GM23338 (cell line): ENCODE results near the gene NDUFA13. TPM values are rescaled to one million over a fixed set of nuclear protein-coding genes. Genes with fewer than 3 reads are reported as not detected.

Source experiments
- ATAC-seq: fragments of 200-7000 bp; cut with Tn5 transposase; 3 replicates; pipeline ENCODE4 v1.9.1; 2020
- DNase-seq: peaks from one replicate; pipeline ENCODE4 v3.0.0-alpha.2; 2015; ENCODE audit warnings: low spot score
- H2AFZ ChIP-seq: fragments of 200-600 bp; sonication (generic); 2 replicates; pipeline ENCODE4 v1.8.0; 2016; ENCODE audit warnings: antibody characterized with exemption, mild to moderate bottlenecking, moderate library complexity
- H3F3A ChIP-seq: fragments of 200-600 bp; sonication (generic); replicated peaks from 2 replicates; pipeline ENCODE4 v1.8.0; 2017; ENCODE audit warnings: antibody characterized with exemption, mixed run types, low read depth
- H3K27ac ChIP-seq: fragments of 200-600 bp; sonication (generic); 2 replicates; pipeline ENCODE4 v1.6.1; 2016; ENCODE audit warnings: low read depth
- H3K27me3 ChIP-seq: fragments of 200-600 bp; sonication (generic); 2 replicates; pipeline ENCODE4 v1.8.0; 2016; ENCODE audit warnings: mild to moderate bottlenecking, mixed run types, moderate library complexity; ENCODE audit not compliant: insufficient read depth
- H3K36me3 ChIP-seq: fragments of 200-600 bp; sonication (generic); 2 replicates; pipeline ENCODE4 v1.8.0; 2016; ENCODE audit warnings: mild to moderate bottlenecking; ENCODE audit not compliant: insufficient read depth
- H3K4me1 ChIP-seq: fragments of 200-600 bp; sonication (generic); 2 replicates; pipeline ENCODE4 v1.8.0; 2016; ENCODE audit warnings: mild to moderate bottlenecking, moderate library complexity; ENCODE audit not compliant: insufficient read depth
- H3K4me2 ChIP-seq: fragments of 200-600 bp; sonication (generic); 2 replicates; pipeline ENCODE4 v1.7.1; 2017; ENCODE audit warnings: mixed run types
- H3K4me3 ChIP-seq: fragments of 200-600 bp; sonication (generic); 2 replicates; pipeline ENCODE4 v1.6.1; 2016; ENCODE audit warnings: mixed run types
- H3K79me2 ChIP-seq: fragments of 200-600 bp; sonication (generic); replicated peaks from 2 replicates; pipeline ENCODE4 v1.8.0; 2017; ENCODE audit warnings: mild to moderate bottlenecking; ENCODE audit not compliant: insufficient read depth
- H3K9me2 ChIP-seq: fragments of 200-600 bp; sonication (generic); 2 replicates; pipeline ENCODE4 v1.8.0; 2017; ENCODE audit not compliant: insufficient read depth
- H4K20me1 ChIP-seq: fragments of 200-600 bp; sonication (generic); replicated peaks from 2 replicates; pipeline ENCODE4 v1.8.0; 2017; ENCODE audit warnings: mild to moderate bottlenecking; ENCODE audit not compliant: insufficient read depth
- H3K27ac Mint-ChIP-seq: 2 replicates; pipeline ENCODE4 v1.8.0; 2020; ENCODE audit warnings: inconsistent platforms, mild to moderate bottlenecking, moderate library complexity, mixed read lengths
- H3K27me3 Mint-ChIP-seq: 3 replicates; pipeline ENCODE4 v1.8.0; 2022; ENCODE audit warnings: low read depth, mild to moderate bottlenecking, moderate library complexity, mixed read lengths, inconsistent platforms; ENCODE audit not compliant: insufficient read depth, poor library complexity
- H3K36me3 Mint-ChIP-seq: 3 replicates; pipeline ENCODE4 v1.8.0; 2021; ENCODE audit warnings: low read depth, mild to moderate bottlenecking, inconsistent platforms, moderate library complexity, mixed read lengths
- H3K4me1 Mint-ChIP-seq: 3 replicates; pipeline ENCODE4 v1.8.0; 2020; ENCODE audit warnings: mild to moderate bottlenecking, inconsistent platforms, mixed read lengths
- H3K4me3 Mint-ChIP-seq: 3 replicates; pipeline ENCODE4 v1.8.0; 2021; ENCODE audit warnings: moderate library complexity, mild to moderate bottlenecking, inconsistent platforms, mixed read lengths
- H3K9me3 Mint-ChIP-seq: 3 replicates; pipeline ENCODE4 v1.8.0; 2020; ENCODE audit warnings: moderate library complexity, mild to moderate bottlenecking, inconsistent platforms, mixed read lengths
- CREB1 ChIP-seq: fragments of 250-450 bp; sonication (Bioruptor Pico); IDR thresholded peaks from 2 replicates; pipeline ENCODE4 v1.5.0; 2020; ENCODE audit warnings: low read depth, mild to moderate bottlenecking, moderate library complexity
- EZH2 ChIP-seq: fragments of 200-600 bp; sonication (generic); IDR thresholded peaks from one replicate; pipeline ENCODE4 v1.8.0; 2017; ENCODE audit warnings: antibody characterized with exemption, mild to moderate bottlenecking, low read depth; ENCODE audit not compliant: unreplicated experiment
- EZH2phosphoT487 ChIP-seq: fragments of 200-600 bp; sonication (generic); IDR thresholded peaks from one replicate; pipeline ENCODE4 v1.8.1; 2018; ENCODE audit warnings: antibody characterized with exemption; ENCODE audit not compliant: unreplicated experiment
- JUNB ChIP-seq: IDR thresholded peaks from one replicate; pipeline ENCODE4 v1.6.1; 2016; ENCODE audit warnings: antibody characterized with exemption; ENCODE audit not compliant: unreplicated experiment
- NANOG ChIP-seq: IDR thresholded peaks from 2 replicates; pipeline ENCODE4 v1.6.1; 2016; ENCODE audit warnings: antibody characterized with exemption, borderline replicate concordance
- STAT1 ChIP-seq: IDR thresholded peaks from one replicate; pipeline ENCODE4 v1.6.1; 2016; ENCODE audit warnings: antibody characterized with exemption; ENCODE audit not compliant: unreplicated experiment
- ZNF114 ChIP-seq: fragments of 250-450 bp; sonication (Bioruptor Pico); IDR thresholded peaks from 2 replicates; pipeline ENCODE4 v1.5.0; 2020; ENCODE audit warnings: mild to moderate bottlenecking, moderate library complexity
- ZNF331 ChIP-seq: fragments of 250-450 bp; sonication (Bioruptor Pico); IDR thresholded peaks from 2 replicates; pipeline ENCODE4 v1.5.0; 2020; ENCODE audit warnings: low read depth, mild to moderate bottlenecking, moderate library complexity
- polyA plus RNA-seq: library from polyadenylated mRNA; unstranded; fragments of >200 nt; fragmentation: Nextera tagmentation; extraction: Ambion mirVana; gene quantifications from 2 replicates; pipeline ENCODE4 v1.2.1, GENCODE V29; 2016
- total RNA-seq: library from RNA; depleted of rRNA; stranded (reverse); fragments of >200 nt; shearing (Covaris generic); gene quantifications from 2 replicates; pipeline ENCODE4 v1.2.3, GENCODE V29; 2014
- TF ChIP-seq, protein P1 (sequence below), 2 experiments: fragments of 200-600 bp in 1 of 2; sonication (generic) in 1 of 2; conservative IDR thresholded peaks; 2 replicates each; pipeline versions ENCODE4 v1.5.1 to v1.6.1; 2016 to 2017; ENCODE audit warnings: antibody characterized with exemption in 2 of 2, low read depth in 2 of 2, mild to moderate bottlenecking in 2 of 2, moderate library complexity in 1 of 2
- TF ChIP-seq, protein P2 (sequence below): fragments of 250-450 bp; sonication (Bioruptor Pico); IDR thresholded peaks from 2 replicates; pipeline ENCODE4 v1.5.0; 2020; ENCODE audit warnings: mild to moderate bottlenecking, moderate library complexity
- TF ChIP-seq, protein P3 (sequence below): IDR thresholded peaks from 2 replicates; pipeline ENCODE4 v1.6.1; 2016; ENCODE audit warnings: antibody characterized with exemption

NDUFA13 gene
- total and polyA plus RNA-seq, 2 experiments from 2014 or later, result 143 to 598 TPM

DNA sequence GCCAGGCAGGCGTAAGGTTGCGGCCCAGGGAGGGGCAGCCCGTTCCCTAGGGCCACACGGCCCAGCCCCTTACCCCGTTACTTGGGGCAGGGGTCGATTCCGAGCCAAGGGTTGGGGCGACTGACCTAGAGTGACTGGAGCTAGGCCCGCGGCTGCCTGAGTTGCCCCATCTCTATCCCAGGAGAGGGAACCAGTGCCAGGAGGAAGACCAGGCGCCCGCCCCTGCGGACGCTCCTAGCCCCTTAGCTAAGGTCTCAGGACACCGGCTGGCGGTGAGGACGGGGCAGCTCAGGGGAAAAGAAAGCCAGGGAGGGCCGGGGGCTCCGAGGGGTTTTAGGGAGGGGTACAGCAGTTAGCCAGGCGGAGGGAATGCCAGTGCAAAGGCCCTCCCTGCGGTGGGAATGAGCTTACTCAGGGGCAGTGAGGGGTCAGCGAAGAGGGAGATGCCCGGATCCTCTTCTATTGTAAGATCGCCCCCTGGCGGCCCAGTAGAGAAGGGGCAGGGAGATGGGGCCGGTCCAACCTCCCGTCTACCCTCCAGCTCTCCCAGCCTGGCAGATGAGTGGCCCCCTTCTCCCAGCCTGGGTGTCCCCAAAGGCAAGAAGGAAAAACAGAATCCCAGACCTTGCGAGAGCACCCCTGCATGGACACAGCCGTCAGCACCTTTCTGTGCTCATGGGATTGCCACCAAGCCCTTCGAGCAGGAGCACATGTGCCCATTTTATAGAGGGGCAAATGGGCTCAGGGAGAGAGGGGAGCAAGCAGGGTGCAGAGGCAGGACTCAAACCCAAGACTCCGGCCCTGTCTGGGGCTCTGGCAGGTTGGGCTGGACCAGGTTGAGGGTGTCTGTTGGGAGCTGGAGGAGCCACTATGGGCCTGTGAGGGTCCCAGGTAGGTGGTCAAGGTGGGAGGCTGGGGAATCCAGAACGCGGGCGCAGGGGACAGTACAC is 38.3 kb downstream of the NDUFA13 start (continued):
- TF ChIP-seq, protein P1, sequence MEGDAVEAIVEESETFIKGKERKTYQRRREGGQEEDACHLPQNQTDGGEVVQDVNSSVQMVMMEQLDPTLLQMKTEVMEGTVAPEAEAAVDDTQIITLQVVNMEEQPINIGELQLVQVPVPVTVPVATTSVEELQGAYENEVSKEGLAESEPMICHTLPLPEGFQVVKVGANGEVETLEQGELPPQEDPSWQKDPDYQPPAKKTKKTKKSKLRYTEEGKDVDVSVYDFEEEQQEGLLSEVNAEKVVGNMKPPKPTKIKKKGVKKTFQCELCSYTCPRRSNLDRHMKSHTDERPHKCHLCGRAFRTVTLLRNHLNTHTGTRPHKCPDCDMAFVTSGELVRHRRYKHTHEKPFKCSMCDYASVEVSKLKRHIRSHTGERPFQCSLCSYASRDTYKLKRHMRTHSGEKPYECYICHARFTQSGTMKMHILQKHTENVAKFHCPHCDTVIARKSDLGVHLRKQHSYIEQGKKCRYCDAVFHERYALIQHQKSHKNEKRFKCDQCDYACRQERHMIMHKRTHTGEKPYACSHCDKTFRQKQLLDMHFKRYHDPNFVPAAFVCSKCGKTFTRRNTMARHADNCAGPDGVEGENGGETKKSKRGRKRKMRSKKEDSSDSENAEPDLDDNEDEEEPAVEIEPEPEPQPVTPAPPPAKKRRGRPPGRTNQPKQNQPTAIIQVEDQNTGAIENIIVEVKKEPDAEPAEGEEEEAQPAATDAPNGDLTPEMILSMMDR (conservative IDR thresholded peaks at IDR 0.05; ENCODE audit: low read depth in 2 of 2), result peak; percentile 71 to 85

DNA sequence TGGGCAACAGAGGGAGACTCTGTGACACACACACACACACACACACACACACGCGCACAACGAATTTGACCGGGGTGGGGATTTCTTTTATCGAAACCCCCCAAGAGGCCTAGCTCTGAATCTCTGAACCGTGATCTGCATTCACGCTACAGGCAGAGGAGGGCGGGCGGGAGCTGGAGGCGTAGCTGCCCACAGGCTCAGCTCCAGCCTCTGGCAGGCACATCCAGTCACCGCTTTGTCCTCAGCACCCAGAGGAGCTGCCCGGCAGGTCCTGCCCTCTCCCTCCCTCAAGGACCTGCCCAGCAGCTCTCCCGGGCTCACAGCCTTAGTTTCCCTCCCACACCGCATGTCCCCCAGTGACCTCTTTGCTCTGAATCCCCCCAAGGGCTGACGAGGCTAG is 42.0 kb downstream of the NDUFA13 start:
- Histone ChIP-seq H3K4me2 (no peak overlapping the region), H3K4me1 (peaks cover 10% of the 10 kb centered on the region; the same call in 1 of the 2 replicates), H3F3A (0 out of 2 replicates have a peak, but pooled peaks cover 8% of the 10 kb centered on the region), H3K79me2 (no peaks in the 10 kb centered on the region), H4K20me1 (no peaks in the 10 kb centered on the region), H3K27me3 (no peaks in the 10 kb centered on the region), H3K9me2 (no peaks in the 10 kb centered on the region), H2AFZ (no peak overlapping the region), H3K4me3 (no peak overlapping the region), H3K27ac (no peak overlapping the region), H3K36me3 (no peaks in the 10 kb centered on the region)
- H3K27me3 Mint-ChIP-seq, result peaks cover 4% of the 10 kb centered on the region
- no peaks in the 10 kb centered on the region; the same call in 2 of the 3 replicates for H3K9me3 Mint-ChIP-seq
- no peaks in the 10 kb centered on the region for H3K36me3 Mint-ChIP-seq
- TF ChIP-seq JUNB (no peak), EZH2phosphoT487 (no peak), ZNF114 (CRISPR knock-in tag) (no peak), STAT1 (no peak), NANOG (no peak), EZH2 (no peak), ZNF331 (CRISPR knock-in tag) (no peak), CREB1 (no peak)
- TF ChIP-seq, protein P1 (conservative IDR thresholded peaks at IDR 0.05; ENCODE audit: low read depth in 2 of 2), result no peak
- TF ChIP-seq, protein P2, sequence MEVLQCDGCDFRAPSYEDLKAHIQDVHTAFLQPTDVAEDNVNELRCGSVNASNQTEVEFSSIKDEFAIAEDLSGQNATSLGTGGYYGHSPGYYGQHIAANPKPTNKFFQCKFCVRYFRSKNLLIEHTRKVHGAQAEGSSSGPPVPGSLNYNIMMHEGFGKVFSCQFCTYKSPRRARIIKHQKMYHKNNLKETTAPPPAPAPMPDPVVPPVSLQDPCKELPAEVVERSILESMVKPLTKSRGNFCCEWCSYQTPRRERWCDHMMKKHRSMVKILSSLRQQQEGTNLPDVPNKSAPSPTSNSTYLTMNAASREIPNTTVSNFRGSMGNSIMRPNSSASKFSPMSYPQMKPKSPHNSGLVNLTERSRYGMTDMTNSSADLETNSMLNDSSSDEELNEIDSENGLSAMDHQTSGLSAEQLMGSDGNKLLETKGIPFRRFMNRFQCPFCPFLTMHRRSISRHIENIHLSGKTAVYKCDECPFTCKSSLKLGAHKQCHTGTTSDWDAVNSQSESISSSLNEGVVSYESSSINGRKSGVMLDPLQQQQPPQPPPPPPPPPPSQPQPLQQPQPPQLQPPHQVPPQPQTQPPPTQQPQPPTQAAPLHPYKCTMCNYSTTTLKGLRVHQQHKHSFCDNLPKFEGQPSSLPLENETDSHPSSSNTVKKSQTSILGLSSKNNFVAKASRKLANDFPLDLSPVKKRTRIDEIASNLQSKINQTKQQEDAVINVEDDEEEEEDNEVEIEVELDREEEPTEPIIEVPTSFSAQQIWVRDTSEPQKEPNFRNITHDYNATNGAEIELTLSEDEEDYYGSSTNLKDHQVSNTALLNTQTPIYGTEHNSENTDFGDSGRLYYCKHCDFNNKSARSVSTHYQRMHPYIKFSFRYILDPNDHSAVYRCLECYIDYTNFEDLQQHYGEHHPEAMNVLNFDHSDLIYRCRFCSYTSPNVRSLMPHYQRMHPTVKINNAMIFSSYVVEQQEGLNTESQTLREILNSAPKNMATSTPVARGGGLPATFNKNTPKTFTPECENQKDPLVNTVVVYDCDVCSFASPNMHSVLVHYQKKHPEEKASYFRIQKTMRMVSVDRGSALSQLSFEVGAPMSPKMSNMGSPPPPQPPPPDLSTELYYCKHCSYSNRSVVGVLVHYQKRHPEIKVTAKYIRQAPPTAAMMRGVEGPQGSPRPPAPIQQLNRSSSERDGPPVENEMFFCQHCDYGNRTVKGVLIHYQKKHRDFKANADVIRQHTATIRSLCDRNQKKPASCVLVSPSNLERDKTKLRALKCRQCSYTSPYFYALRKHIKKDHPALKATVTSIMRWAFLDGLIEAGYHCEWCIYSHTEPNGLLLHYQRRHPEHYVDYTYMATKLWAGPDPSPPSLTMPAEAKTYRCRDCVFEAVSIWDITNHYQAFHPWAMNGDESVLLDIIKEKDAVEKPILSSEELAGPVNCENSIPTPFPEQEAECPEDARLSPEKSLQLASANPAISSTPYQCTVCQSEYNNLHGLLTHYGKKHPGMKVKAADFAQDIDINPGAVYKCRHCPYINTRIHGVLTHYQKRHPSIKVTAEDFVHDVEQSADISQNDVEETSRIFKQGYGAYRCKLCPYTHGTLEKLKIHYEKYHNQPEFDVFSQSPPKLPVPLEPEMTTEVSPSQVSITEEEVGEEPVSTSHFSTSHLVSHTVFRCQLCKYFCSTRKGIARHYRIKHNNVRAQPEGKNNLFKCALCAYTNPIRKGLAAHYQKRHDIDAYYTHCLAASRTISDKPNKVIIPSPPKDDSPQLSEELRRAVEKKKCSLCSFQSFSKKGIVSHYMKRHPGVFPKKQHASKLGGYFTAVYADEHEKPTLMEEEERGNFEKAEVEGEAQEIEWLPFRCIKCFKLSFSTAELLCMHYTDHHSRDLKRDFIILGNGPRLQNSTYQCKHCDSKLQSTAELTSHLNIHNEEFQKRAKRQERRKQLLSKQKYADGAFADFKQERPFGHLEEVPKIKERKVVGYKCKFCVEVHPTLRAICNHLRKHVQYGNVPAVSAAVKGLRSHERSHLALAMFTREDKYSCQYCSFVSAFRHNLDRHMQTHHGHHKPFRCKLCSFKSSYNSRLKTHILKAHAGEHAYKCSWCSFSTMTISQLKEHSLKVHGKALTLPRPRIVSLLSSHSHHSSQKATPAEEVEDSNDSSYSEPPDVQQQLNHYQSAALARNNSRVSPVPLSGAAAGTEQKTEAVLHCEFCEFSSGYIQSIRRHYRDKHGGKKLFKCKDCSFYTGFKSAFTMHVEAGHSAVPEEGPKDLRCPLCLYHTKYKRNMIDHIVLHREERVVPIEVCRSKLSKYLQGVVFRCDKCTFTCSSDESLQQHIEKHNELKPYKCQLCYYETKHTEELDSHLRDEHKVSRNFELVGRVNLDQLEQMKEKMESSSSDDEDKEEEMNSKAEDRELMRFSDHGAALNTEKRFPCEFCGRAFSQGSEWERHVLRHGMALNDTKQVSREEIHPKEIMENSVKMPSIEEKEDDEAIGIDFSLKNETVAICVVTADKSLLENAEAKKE (CRISPR knock-in tag), result no peak
- TF ChIP-seq, protein P3, sequence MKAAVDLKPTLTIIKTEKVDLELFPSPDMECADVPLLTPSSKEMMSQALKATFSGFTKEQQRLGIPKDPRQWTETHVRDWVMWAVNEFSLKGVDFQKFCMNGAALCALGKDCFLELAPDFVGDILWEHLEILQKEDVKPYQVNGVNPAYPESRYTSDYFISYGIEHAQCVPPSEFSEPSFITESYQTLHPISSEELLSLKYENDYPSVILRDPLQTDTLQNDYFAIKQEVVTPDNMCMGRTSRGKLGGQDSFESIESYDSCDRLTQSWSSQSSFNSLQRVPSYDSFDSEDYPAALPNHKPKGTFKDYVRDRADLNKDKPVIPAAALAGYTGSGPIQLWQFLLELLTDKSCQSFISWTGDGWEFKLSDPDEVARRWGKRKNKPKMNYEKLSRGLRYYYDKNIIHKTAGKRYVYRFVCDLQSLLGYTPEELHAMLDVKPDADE, result no peak
- peaks cover 10% of the 10 kb centered on the region; the same call in 2 of the 3 replicates for H3K4me1 Mint-ChIP-seq
- no peak overlapping the region for H3K4me3 Mint-ChIP-seq
- no peak overlapping the region for H3K27ac Mint-ChIP-seq
- DNase-seq (no peak), ATAC-seq (no peak)
